Dermis blood vessel endothelial cell (primary cell): Measurements from ENCODE around the gene TMEM18. TPM values are rescaled to one million over a fixed set of nuclear protein-coding genes. Genes with fewer than 3 reads are reported as not detected.
A peak's percentile ranks its signal among the peaks of the same experiment; 100 is the strongest.

Experiments
- DNase-seq: peaks from one replicate; pipeline ENCODE4 v3.0.0; 2010
- total RNA-seq: library from RNA; depleted of rRNA; stranded (reverse); fragments of >200 nt; gene quantifications from 2 replicates; pipeline ENCODE4 v1.2.3, GENCODE V29; 2014

Gene TMEM18
- total RNA-seq, 1 donor from 2014 or later: 35.6 TPM

- no peak for DNase-seq
Observed at GRCh38 chr2:650343-651310, 26.6 kb downstream of the TMEM18 start.

DNA sequence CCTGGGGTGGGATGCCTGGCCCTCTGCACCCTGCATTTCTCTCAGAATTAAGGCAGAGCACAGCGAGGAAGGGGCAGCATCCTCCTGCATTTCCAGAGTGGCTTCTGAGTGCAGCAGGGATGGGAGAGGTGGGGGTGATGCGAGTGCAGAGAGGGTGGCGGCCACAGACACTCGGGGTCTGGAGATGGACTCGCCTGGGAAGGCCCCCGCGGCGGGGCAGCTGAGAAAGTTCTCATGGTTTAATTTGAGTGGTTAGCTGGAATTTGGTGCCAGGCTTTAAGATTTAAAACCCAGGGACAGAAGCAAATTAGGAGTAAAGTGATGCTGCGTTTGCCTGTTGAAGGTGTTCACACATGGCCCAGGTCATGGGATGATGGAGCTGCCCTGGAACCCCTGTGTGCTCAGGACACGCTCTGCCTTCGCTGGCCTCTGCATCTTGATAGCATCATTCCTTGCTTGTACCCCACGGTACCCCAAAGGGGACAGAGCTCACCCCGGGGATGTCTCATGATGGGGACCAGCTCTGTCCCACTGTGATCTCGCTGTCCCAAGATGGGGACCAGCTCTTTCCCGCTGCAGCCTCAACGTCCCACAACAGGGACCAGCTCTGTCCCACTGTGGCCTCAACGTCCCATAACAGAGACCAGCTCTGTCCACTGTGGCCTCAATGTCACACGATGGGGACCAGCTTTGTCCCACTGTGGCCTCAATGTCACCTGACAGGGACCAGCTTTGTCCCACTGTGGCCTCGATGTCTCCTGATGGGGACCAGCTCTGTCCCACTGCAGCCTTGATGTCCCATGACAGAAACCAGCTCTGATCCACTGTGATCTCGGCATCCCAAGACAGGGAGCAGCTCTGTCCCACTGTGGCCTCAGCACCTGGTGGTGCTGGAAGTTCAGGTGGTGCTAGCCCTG is 27.5 kb downstream of the TMEM18 start:
- DNase-seq: no peak

- no peak for DNase-seq
Observed at GRCh38 chr2:648476-649424, 28.5 kb downstream of the TMEM18 start.

GRCh38 chr2:647691-648231 is 29.4 kb downstream of the TMEM18 start:
- DNase-seq: no peak

- no peak for DNase-seq
Observed at GRCh38 chr2:647003-647560, 30.1 kb downstream of the TMEM18 start.

DNA sequence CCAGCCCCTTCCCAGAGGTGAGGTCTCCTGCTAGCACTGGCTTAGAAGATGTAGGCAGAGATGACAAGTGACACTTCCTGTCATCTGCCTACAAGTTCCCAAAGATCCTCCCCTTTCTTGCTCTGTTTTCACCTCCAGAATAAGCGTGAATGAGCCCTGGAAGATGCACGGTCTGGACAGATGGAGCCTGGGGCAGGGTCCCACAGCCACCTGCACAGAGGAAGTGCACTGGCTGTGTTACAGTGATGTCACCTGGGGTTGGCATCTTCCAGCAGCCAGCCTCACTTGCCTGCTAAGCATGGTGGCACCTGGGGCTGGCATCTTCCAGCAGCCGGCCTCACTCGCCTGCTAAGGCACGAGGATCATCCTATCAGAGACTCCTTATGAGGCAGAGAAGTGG is 32.3 kb downstream of the TMEM18 start:
- no peak for DNase-seq

- DNase-seq: no peak
Observed at GRCh38 chr2:643761-644160, 33.4 kb downstream of the TMEM18 start.

GRCh38 chr2:643334-643733 is 33.9 kb downstream of the TMEM18 start:
- DNase-seq: no peak

DNA sequence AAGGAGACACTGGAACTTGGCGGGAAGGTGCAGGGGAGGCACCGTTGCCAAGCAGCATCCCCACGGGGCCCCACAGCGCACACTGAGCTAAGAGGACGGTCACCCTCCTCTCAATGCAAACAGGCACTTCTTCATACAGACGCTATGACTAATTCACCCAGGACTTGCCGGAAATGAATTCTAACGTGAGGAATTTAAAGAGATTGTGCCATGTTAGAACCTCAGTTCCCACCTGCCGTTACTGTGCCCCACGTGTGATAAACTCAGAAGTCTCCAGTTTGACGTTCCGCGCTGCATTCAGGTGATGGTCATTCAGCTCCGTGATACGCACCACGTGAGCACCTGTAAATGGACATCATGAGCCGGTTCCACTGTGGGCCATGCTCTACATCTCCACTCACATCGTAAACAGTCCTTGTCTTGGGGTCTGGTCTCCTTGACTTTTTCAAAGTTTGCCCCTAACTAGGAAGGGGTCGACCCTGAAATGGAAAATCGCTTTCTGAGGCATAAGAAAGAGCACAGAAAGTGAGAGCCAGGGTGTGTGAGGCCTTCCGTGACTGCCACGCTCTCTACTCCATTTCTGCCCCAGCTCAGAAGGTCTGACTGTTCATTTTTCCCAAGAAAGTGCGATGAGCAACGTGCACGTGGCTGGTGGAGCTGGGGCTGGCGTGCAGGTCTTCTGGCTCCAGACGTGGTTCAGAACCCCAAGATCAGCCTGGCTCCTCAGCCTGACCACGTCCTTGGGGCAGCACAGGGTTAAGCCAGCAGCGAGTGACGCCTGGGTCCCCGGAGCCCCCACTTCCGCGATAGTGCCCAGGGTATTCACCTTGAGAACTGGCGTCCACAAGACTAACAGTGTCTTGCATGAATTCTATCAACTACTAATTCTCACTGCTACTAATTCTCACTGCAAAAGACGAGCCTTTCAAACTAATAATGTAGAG is 35.1 kb downstream of the TMEM18 start:
- no peak for DNase-seq

- DNase-seq: no peak
Observed at GRCh38 chr2:641164-641871, 35.9 kb downstream of the TMEM18 start.

- DNase-seq: no peak
Observed at GRCh38 chr2:639703-640102, 37.5 kb downstream of the TMEM18 start.

DNA sequence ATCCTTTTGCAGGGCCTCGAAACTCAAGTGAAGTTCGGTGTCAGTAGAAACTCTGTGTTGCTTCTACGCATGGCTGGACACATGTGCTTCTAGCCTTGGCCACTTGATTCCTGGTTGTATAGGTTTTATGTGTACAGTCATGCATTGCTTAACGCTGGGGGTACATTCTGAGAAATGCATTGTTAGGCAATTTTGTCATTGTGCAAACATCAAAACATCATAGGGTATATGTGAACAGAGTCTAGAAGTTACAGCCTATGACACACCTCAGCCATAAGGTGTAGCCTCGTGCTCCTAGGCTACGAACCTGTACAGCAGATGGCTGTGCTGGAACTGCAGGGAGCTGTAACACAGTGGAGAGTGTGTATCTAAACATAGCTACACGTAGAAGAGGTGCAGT is 39.4 kb downstream of the TMEM18 start:
- no peak for DNase-seq

DNA sequence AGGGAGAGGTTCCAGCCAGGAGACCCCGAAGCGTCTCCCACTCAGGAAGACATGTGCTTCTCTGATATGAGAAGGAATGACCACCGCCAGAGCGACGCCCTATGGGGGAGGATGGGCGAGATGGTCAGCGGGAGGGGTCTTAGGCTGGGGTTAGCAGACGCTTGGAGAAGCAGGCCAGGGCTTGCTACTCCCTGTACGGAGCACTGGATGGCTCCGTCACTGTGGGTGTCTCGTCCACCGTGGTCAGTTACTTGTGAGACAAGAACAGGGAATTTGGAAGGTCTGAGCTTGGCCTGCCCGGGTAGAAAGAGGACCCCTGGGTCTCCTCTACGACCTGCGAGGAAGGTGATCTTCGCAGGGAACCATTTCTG is 39.8 kb downstream of the TMEM18 start:
- no peak for DNase-seq

DNA sequence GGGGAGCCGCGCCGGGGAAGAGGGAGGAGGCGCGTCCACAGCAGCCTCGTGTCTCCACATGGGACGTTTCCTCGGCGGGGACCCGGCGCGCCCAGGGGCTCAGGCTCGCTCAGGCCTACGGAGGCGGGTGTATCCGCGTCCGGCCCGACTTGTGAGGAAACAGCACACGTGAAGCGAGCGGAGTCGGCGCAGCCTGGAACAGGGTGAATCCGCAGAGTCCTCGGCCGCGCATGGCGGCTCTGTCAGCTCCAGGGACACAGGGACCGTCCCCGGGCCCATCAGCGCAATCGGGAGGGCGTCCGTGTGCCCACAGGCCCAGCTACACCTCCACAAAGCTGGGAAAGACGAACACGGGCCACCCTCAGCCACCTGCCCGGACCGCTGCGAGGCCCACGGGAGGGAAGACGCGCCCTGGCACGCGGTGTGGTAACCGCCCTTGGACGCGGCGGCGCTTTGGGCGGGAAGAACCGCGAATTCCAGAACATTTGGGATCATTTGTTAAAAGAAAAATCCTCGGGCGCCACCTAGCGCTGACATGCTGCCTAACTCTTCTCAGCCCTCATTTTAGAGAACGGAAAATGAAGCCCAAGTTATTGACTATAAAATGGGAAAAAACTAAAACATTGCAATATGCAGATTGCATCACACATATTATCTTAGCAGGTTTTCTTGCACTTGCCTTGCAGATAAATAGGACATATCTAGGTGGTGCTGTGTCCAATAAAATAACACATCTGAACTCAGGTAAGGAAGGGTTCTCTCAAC is 40.4 kb downstream of the TMEM18 start:
- peak; percentile 75 for DNase-seq

- no peak for DNase-seq
Observed at GRCh38 chr2:635687-636621, 41.3 kb downstream of the TMEM18 start.

DNA sequence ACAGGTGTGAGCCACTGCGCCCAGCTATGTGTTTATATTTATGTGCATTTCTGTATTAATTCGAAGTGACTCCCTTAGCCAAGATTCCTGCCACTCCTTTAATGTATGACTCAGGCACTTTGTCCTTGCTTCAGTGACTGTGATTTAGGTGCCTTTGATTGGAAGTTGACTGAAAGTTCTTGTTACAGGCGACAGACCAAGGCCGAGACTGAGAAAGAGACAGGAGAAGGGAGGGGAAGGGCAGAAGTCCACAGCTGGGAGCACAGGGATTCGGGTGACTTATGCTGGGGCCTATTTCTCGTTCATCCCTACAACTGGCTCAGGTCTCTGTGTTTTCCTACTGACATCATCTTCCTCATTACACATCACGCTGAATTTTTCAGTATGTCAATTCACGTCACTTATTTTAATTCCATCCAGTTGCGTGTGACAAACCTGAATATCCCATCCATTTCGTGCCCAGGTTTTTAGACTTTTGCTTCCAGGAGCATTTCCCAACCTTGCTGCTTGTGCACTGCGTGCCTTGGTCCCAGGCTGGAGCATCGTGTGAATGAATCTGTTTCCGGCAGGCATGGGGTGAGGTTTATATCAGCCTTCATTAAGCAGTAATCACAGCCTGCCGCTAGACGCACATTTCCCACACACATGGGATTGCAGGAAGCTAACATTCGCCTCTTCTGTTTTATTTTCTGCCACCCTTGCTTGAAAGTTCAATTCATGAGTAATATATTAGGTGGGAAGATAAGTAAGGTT is 42.4 kb downstream of the TMEM18 start:
- DNase-seq: no peak

GRCh38 chr2:634041-634440 is 43.2 kb downstream of the TMEM18 start:
- no peak for DNase-seq
